ENCODE measurements around the gene CCDC33.

- TF ChIP-seq TCF4 (CRISPR knock-in tag; IDR thresholded peaks at IDR 0.05; ENCODE audit: borderline replicate concordance) (no peak), ZNF8 (CRISPR knock-in tag; IDR thresholded peaks at IDR 0.05) (no peak), ISL1 (CRISPR knock-in tag; IDR thresholded peaks at IDR 0.05) (no peak), ZFP30 (CRISPR knock-in tag; IDR thresholded peaks at IDR 0.05) (no peak), ZNF565 (CRISPR knock-in tag; conservative IDR thresholded peaks at IDR 0.05; ENCODE audit: low read depth) (no peak), SNAI2 (CRISPR knock-in tag; IDR thresholded peaks at IDR 0.05) (no peak), PPARA (CRISPR knock-in tag; IDR thresholded peaks at IDR 0.05; ENCODE audit: borderline replicate concordance) (no peak), CREB5 (CRISPR knock-in tag; IDR thresholded peaks at IDR 0.05; ENCODE audit: low read depth) (no peak), ARNTL (CRISPR knock-in tag; IDR thresholded peaks at IDR 0.05; ENCODE audit: borderline replicate concordance, low read depth) (no peak), RARB (CRISPR knock-in tag; IDR thresholded peaks at IDR 0.05) (no peak), PATZ1 (CRISPR knock-in tag; IDR thresholded peaks at IDR 0.05; ENCODE audit: borderline replicate concordance) (no peak), ZC3H10 (CRISPR knock-in tag; IDR thresholded peaks at IDR 0.05) (no peak), TOX (CRISPR knock-in tag; IDR thresholded peaks at IDR 0.05; ENCODE audit: borderline replicate concordance) (no peak)
Observed at GRCh38 chr15:74197176-74197965, 38.8 kb upstream of the CCDC33 start.

Data from SK-N-SH treated with all-trans-retinoic acid at 6 μM for 48 hours (cell line).